Ascending aorta (tissue), 2 donors: ENCODE measurements around the gene SRL. TPM values are rescaled to one million over a fixed set of nuclear protein-coding genes. Genes with fewer than 3 reads are reported as not detected.

Experiments used
- DNase-seq, 2 donors: peaks; one replicate each; pipeline ENCODE4 v3.0.0-alpha.2; 2019; ENCODE audit warnings: low spot score in 2 of 2
- H3K27ac ChIP-seq, 2 donors: fragments of 200-600 bp; sonication (generic); one replicate each; pipeline ENCODE4 v1.5.1; 2016 to 2017; ENCODE audit warnings: mild to moderate bottlenecking in 1 of 2
- H3K27me3 ChIP-seq: fragments of 200-600 bp; sonication (generic); one replicate; pipeline ENCODE4 v1.5.1; 2017
- H3K36me3 ChIP-seq, 2 donors: fragments of 200-600 bp; sonication (generic); one replicate each; pipeline ENCODE4 v1.5.1; 2016
- H3K4me1 ChIP-seq, 2 donors: fragments of 200-600 bp; sonication (generic); one replicate each; pipeline ENCODE4 v1.5.1; 2016 to 2017; ENCODE audit warnings: mild to moderate bottlenecking in 1 of 2
- H3K4me3 ChIP-seq, 2 donors: fragments of 200-600 bp; sonication (generic); one replicate each; pipeline ENCODE4 v1.5.1; 2016 to 2017; ENCODE audit warnings: mild to moderate bottlenecking in 1 of 2
- H3K9me3 ChIP-seq, 2 donors: fragments of 200-600 bp; sonication (generic); one replicate each; pipeline ENCODE4 v1.5.1; 2016
- intact Hi-C: fragments of 100-400 bp; cut with DNase I; formaldehyde crosslinking; loops from one replicate; pipeline ENCODE4 v1.15.1; 2023
- total RNA-seq: library from RNA; depleted of rRNA; stranded (reverse); fragments of >200 nt; gene quantifications from one replicate; pipeline ENCODE4 v1.1.0, GENCODE V29; 2016
- TF ChIP-seq, protein P1 (sequence below), 3 experiments: fragments of 200-600 bp in 2 of 3; fragments of 450-650 bp in 1 of 3; sonication (generic) in 2 of 3; IDR thresholded peaks; one replicate each; pipeline ENCODE4 v1.5.1; 2016 to 2019; ENCODE audit warnings: antibody characterized with exemption in 3 of 3, mild to moderate bottlenecking in 1 of 3, moderate library complexity in 1 of 3

SRL gene
- total RNA-seq, 1 donor from 2014 or later: 15.6 TPM

GRCh38 chr16:4179020-4179419, 62.9 kb downstream of the SRL start:
- Histone ChIP-seq H3K27ac (no peak overlapping the region), H3K9me3 (no peaks in the 10 kb centered on the region), H3K27me3 (no peaks in the 10 kb centered on the region), H3K36me3 (no peaks in the 10 kb centered on the region), H3K4me1 (no peaks in the 10 kb centered on the region), H3K4me3 (no peak overlapping the region)
- intact Hi-C loops: no loop called here
- DNase-seq: no peak
- TF ChIP-seq, protein P1, sequence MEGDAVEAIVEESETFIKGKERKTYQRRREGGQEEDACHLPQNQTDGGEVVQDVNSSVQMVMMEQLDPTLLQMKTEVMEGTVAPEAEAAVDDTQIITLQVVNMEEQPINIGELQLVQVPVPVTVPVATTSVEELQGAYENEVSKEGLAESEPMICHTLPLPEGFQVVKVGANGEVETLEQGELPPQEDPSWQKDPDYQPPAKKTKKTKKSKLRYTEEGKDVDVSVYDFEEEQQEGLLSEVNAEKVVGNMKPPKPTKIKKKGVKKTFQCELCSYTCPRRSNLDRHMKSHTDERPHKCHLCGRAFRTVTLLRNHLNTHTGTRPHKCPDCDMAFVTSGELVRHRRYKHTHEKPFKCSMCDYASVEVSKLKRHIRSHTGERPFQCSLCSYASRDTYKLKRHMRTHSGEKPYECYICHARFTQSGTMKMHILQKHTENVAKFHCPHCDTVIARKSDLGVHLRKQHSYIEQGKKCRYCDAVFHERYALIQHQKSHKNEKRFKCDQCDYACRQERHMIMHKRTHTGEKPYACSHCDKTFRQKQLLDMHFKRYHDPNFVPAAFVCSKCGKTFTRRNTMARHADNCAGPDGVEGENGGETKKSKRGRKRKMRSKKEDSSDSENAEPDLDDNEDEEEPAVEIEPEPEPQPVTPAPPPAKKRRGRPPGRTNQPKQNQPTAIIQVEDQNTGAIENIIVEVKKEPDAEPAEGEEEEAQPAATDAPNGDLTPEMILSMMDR (IDR thresholded peaks at IDR 0.05): no peak

DNA sequence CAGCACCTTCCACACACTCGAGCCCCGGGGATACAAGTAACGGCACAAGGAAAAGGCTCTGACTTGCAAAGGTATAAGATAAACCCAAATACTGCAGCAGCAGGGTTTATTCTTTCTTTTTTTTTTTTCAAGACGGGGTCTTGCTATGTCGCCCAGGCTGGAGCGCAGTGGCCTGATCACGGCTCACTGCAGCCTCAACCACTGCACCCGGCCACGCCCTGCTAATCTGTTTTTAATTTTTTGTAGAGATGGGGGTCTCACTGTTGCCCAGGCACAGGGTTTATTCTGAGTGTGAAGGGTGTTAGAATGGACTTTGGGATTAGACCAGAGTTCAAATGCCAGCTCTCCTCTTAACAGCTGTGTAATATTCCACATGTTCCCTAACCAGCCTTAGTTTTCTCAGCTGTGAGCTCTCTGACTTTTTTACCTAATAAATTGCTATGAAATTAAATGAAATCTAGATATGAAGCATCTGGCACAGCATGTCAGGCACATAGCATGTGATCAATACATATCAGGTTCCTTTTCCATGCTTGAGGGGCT, 63.3 kb downstream of the SRL start:
- DNase-seq: no peak
- TF ChIP-seq, protein P1 (IDR thresholded peaks at IDR 0.05): no peak
- H3K36me3 ChIP-seq: no peaks in the 10 kb centered on the region
- intact Hi-C loops: no loop called here
- no peak overlapping the region for H3K4me3 ChIP-seq
- H3K9me3 ChIP-seq: no peaks in the 10 kb centered on the region
- H3K27me3 ChIP-seq: no peaks in the 10 kb centered on the region
- H3K27ac ChIP-seq: no peak overlapping the region
- H3K4me1 ChIP-seq: no peaks in the 10 kb centered on the region

DNA sequence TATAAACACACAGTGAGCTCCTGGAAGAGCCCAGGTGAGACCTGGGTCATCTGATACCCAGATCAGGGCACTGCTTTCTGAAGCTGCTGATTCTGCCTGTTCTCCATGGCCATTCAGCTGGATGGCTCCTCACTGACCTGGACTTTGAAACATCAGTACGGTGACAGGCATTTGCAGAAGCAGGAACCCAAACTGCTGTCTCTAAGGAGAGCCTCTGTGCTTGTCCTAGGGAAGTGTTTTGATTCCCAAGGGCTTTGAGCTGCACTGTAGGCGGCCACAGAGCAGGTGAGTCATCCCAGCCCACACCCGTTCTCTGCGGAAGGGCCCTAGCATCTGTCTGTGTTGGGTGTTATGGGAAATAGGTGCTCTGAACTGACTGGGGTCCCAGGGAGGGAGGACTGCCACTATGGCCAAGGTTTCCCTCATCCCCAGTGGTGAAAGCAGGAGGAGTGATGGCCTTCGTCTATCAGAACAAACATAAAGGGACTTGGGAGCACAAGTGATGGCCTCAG, 64.9 kb downstream of the SRL start:
- Histone ChIP-seq H3K27me3 (no peaks in the 10 kb centered on the region), H3K36me3 (no peaks in the 10 kb centered on the region), H3K4me3 (no peak overlapping the region), H3K27ac (no peak overlapping the region), H3K9me3 (no peaks in the 10 kb centered on the region), H3K4me1 (no peaks in the 10 kb centered on the region)
- intact Hi-C loops: no loop called here
- DNase-seq: no peak
- TF ChIP-seq, protein P1 (IDR thresholded peaks at IDR 0.05): no peak

GRCh38 chr16:4175849-4176248, 66.0 kb downstream of the SRL start:
- no peaks in the 10 kb centered on the region for H3K36me3 ChIP-seq
- H3K27me3 ChIP-seq: no peaks in the 10 kb centered on the region
- intact Hi-C loops: no loop called here
- H3K27ac ChIP-seq: no peak overlapping the region
- DNase-seq: no peak
- H3K9me3 ChIP-seq: no peaks in the 10 kb centered on the region
- H3K4me1 ChIP-seq: no peaks in the 10 kb centered on the region
- TF ChIP-seq, protein P1 (IDR thresholded peaks at IDR 0.05): no peak
- no peak overlapping the region for H3K4me3 ChIP-seq

DNA sequence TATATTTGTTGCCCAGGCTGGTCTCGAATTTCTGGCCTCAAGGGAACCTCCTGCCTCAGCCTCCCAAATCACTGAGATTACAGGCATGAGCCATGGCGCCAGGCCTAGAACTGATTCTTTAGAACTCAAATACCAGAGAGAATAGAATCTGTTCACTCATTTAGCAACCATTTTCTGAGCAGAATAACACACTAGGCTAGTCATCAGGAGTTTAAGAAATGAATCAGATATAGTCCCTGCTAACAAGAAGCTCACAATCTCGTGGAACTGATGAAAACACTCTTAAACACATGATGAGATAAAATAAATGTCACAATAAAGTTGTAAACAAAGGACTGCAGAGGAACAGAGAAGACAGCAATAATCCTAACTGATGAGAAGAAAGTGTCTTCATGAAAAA, 69.8 kb downstream of the SRL start:
- TF ChIP-seq, protein P1 (IDR thresholded peaks at IDR 0.05): no peak
- no peak for DNase-seq
- Histone ChIP-seq H3K4me1 (no peaks in the 10 kb centered on the region), H3K9me3 (no peaks in the 10 kb centered on the region), H3K27ac (no peak overlapping the region), H3K27me3 (no peaks in the 10 kb centered on the region), H3K36me3 (no peaks in the 10 kb centered on the region), H3K4me3 (no peak overlapping the region)
- intact Hi-C loops: no loop called here

DNA sequence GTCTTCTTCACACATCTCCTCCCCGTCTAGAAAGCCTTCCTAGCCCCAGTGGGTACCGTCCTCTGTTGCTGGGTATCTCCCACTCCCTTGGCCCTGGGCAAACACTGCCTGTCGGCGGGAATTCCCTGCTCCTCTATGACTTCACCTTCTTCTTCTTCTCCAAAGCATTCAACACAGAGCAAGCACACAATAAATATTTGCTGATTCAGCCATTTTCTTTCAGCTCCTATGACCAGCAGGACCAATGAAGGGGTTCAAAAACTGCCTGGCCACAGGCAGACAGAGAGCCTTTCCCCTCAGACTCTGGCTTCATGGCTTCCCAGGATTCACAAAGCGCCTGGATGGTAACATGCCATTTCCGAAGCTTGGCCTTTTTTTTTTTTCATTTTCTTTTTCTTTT, 72.5 kb downstream of the SRL start:
- no peak overlapping the region for H3K27ac ChIP-seq
- no peaks in the 10 kb centered on the region for H3K4me1 ChIP-seq
- H3K27me3 ChIP-seq: no peaks in the 10 kb centered on the region
- TF ChIP-seq, protein P1 (IDR thresholded peaks at IDR 0.05): no peak
- intact Hi-C loops: loop anchor here (10.0 kb wide), 1 partner anchor 65 kb away; no protein-coding TSS in a partner anchor
- H3K9me3 ChIP-seq: no peaks in the 10 kb centered on the region
- H3K4me3 ChIP-seq: no peak overlapping the region
- no peaks in the 10 kb centered on the region for H3K36me3 ChIP-seq
- DNase-seq: no peak
